ENCODE data around the gene BICD1.

- TF ChIP-seq MAX (IDR thresholded peaks at IDR 0.05), result no peak
- no peak for TF ChIP-seq SP1 (IDR thresholded peaks at IDR 0.05)
- TF ChIP-seq CTCF (IDR thresholded peaks at IDR 0.05; ENCODE audit: low read depth, low read length, missing input control), result no peak
- no peak for TF ChIP-seq GABPA (IDR thresholded peaks at IDR 0.05 in 1 of 2, conservative IDR thresholded peaks at IDR 0.05 in 1 of 2)
- no peak for TF ChIP-seq TAF1 (conservative IDR thresholded peaks at IDR 0.05)
- TF ChIP-seq REST (IDR thresholded peaks at IDR 0.05), result no peak
- TF ChIP-seq, protein P1, sequence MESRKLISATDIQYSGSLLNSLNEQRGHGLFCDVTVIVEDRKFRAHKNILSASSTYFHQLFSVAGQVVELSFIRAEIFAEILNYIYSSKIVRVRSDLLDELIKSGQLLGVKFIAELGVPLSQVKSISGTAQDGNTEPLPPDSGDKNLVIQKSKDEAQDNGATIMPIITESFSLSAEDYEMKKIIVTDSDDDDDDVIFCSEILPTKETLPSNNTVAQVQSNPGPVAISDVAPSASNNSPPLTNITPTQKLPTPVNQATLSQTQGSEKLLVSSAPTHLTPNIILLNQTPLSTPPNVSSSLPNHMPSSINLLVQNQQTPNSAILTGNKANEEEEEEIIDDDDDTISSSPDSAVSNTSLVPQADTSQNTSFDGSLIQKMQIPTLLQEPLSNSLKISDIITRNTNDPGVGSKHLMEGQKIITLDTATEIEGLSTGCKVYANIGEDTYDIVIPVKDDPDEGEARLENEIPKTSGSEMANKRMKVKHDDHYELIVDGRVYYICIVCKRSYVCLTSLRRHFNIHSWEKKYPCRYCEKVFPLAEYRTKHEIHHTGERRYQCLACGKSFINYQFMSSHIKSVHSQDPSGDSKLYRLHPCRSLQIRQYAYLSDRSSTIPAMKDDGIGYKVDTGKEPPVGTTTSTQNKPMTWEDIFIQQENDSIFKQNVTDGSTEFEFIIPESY (IDR thresholded peaks at IDR 0.05), result no peak
Measured at GRCh38 chr12:32066206-32066605, 40.4 kb upstream of the BICD1 start.
